ENCODE results near the gene STAT5B. TPM values are rescaled to one million over a fixed set of nuclear protein-coding genes. Genes with fewer than 3 reads are reported as not detected.
A peak's percentile ranks its signal among the peaks of the same experiment; 100 is the strongest.

STAT5B gene
- total and polyA plus RNA-seq, 2 of the 13 experiments (the other 11 are each of a cell fraction or from before 2014, with no cell fraction given) = 21.0 to 42.8 TPM

DNA sequence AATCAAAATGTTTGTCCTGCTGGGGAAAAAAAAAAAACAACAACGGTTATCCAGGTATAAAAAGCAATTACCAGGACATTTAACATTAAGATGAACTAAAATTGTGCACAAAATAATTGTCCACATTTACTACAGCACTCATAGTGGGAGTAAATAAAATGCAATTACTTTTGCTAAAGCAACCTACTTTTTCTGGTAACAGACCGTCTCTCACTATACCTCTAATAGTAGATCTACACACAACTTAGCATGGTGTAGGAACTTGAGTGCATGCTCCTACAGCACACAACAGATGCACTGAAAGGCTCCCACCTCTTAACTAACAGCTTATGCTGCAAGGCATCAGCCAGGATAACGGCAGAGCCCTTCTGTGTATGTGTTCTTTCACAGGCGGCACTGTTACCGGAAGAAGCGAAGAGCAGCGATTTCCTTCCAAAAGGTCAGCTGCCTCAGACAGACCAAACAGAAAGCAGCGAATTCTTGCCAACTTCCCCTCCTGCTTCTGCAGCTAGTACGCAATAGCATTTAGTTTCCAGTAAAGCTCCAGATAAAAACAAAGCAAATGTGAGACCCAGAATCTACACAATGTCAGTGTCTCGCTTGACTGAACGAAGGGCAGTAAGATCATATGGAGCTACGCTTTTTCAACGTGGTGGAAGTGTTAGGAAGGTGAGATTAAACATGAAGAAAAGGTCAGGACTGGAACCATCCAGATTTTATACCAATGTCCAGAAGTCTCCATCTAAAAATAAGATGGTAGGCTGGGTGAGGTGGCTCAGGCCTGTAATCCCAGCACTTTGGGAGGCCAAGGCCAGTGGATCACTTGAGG, 27.6 kb downstream of the STAT5B start (continued):
- TF ChIP-seq, protein P1, sequence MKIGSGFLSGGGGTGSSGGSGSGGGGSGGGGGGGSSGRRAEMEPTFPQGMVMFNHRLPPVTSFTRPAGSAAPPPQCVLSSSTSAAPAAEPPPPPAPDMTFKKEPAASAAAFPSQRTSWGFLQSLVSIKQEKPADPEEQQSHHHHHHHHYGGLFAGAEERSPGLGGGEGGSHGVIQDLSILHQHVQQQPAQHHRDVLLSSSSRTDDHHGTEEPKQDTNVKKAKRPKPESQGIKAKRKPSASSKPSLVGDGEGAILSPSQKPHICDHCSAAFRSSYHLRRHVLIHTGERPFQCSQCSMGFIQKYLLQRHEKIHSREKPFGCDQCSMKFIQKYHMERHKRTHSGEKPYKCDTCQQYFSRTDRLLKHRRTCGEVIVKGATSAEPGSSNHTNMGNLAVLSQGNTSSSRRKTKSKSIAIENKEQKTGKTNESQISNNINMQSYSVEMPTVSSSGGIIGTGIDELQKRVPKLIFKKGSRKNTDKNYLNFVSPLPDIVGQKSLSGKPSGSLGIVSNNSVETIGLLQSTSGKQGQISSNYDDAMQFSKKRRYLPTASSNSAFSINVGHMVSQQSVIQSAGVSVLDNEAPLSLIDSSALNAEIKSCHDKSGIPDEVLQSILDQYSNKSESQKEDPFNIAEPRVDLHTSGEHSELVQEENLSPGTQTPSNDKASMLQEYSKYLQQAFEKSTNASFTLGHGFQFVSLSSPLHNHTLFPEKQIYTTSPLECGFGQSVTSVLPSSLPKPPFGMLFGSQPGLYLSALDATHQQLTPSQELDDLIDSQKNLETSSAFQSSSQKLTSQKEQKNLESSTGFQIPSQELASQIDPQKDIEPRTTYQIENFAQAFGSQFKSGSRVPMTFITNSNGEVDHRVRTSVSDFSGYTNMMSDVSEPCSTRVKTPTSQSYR (CRISPR knock-in tag; IDR thresholded peaks at IDR 0.05; ENCODE audit: borderline replicate concordance) = peak; percentile 7; the same call in 1 of the 2 replicates
- TF ChIP-seq ZNF709 (CRISPR knock-in tag; IDR thresholded peaks at IDR 0.05) (no peak), KDM3A (CRISPR knock-in tag; IDR thresholded peaks at IDR 0.05; ENCODE audit: low read depth) (no peak), NFE2 (CRISPR knock-in tag; IDR thresholded peaks at IDR 0.05) (no peak), NCOA1 (CRISPR knock-in tag; IDR thresholded peaks at IDR 0.05) (no peak), ZNF839 (CRISPR knock-in tag; IDR thresholded peaks at IDR 0.05; ENCODE audit: borderline replicate concordance) (no peak), ZNF670 (CRISPR knock-in tag; IDR thresholded peaks at IDR 0.05; ENCODE audit: borderline replicate concordance) (peak; percentile 71; the same call in 1 of the 2 replicates), CBX5 (CRISPR knock-in tag; IDR thresholded peaks at IDR 0.05; ENCODE audit: borderline replicate concordance) (peak; percentile 54; the same call in 1 of the 2 replicates), CAMTA2 (CRISPR knock-in tag; IDR thresholded peaks at IDR 0.05; ENCODE audit: borderline replicate concordance) (no peak)
- TF ChIP-seq, protein P2, sequence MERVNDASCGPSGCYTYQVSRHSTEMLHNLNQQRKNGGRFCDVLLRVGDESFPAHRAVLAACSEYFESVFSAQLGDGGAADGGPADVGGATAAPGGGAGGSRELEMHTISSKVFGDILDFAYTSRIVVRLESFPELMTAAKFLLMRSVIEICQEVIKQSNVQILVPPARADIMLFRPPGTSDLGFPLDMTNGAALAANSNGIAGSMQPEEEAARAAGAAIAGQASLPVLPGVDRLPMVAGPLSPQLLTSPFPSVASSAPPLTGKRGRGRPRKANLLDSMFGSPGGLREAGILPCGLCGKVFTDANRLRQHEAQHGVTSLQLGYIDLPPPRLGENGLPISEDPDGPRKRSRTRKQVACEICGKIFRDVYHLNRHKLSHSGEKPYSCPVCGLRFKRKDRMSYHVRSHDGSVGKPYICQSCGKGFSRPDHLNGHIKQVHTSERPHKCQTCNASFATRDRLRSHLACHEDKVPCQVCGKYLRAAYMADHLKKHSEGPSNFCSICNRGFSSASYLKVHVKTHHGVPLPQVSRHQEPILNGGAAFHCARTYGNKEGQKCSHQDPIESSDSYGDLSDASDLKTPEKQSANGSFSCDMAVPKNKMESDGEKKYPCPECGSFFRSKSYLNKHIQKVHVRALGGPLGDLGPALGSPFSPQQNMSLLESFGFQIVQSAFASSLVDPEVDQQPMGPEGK (CRISPR knock-in tag; IDR thresholded peaks at IDR 0.05) = 0 out of 2 replicates have a peak, but pooled peaks have one; percentile 31
- TF ChIP-seq, protein P3, sequence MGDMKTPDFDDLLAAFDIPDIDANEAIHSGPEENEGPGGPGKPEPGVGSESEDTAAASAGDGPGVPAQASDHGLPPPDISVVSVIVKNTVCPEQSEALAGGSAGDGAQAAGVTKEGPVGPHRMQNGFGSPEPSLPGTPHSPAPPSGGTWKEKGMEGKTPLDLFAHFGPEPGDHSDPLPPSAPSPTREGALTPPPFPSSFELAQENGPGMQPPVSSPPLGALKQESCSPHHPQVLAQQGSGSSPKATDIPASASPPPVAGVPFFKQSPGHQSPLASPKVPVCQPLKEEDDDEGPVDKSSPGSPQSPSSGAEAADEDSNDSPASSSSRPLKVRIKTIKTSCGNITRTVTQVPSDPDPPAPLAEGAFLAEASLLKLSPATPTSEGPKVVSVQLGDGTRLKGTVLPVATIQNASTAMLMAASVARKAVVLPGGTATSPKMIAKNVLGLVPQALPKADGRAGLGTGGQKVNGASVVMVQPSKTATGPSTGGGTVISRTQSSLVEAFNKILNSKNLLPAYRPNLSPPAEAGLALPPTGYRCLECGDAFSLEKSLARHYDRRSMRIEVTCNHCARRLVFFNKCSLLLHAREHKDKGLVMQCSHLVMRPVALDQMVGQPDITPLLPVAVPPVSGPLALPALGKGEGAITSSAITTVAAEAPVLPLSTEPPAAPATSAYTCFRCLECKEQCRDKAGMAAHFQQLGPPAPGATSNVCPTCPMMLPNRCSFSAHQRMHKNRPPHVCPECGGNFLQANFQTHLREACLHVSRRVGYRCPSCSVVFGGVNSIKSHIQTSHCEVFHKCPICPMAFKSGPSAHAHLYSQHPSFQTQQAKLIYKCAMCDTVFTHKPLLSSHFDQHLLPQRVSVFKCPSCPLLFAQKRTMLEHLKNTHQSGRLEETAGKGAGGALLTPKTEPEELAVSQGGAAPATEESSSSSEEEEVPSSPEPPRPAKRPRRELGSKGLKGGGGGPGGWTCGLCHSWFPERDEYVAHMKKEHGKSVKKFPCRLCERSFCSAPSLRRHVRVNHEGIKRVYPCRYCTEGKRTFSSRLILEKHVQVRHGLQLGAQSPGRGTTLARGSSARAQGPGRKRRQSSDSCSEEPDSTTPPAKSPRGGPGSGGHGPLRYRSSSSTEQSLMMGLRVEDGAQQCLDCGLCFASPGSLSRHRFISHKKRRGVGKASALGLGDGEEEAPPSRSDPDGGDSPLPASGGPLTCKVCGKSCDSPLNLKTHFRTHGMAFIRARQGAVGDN (CRISPR knock-in tag; IDR thresholded peaks at IDR 0.05) = no peak; the same call in 1 of the 2 replicates
- TF ChIP-seq, protein P4, sequence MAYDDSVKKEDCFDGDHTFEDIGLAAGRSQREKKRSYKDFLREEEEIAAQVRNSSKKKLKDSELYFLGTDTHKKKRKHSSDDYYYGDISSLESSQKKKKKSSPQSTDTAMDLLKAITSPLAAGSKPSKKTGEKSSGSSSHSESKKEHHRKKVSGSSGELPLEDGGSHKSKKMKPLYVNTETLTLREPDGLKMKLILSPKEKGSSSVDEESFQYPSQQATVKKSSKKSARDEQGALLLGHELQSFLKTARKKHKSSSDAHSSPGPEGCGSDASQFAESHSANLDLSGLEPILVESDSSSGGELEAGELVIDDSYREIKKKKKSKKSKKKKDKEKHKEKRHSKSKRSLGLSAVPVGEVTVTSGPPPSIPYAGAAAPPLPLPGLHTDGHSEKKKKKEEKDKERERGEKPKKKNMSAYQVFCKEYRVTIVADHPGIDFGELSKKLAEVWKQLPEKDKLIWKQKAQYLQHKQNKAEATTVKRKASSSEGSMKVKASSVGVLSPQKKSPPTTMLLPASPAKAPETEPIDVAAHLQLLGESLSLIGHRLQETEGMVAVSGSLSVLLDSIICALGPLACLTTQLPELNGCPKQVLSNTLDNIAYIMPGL (CRISPR knock-in tag; IDR thresholded peaks at IDR 0.05; ENCODE audit: borderline replicate concordance in 1 of 2, low read depth in 1 of 2) = peak in 1 of 2 experiments; percentile 59; a peak in 2 of 4 replicates
- TF ChIP-seq, protein P5, sequence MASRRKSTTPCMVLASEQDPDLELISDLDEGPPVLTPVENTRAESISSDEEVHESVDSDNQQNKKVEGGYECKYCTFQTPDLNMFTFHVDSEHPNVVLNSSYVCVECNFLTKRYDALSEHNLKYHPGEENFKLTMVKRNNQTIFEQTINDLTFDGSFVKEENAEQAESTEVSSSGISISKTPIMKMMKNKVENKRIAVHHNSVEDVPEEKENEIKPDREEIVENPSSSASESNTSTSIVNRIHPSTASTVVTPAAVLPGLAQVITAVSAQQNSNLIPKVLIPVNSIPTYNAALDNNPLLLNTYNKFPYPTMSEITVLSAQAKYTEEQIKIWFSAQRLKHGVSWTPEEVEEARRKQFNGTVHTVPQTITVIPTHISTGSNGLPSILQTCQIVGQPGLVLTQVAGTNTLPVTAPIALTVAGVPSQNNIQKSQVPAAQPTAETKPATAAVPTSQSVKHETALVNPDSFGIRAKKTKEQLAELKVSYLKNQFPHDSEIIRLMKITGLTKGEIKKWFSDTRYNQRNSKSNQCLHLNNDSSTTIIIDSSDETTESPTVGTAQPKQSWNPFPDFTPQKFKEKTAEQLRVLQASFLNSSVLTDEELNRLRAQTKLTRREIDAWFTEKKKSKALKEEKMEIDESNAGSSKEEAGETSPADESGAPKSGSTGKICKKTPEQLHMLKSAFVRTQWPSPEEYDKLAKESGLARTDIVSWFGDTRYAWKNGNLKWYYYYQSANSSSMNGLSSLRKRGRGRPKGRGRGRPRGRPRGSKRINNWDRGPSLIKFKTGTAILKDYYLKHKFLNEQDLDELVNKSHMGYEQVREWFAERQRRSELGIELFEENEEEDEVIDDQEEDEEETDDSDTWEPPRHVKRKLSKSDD (CRISPR knock-in tag; IDR thresholded peaks at IDR 0.05; ENCODE audit: low read depth) = no peak
